HepG2 (cell line): ENCODE data around the gene FKBP14. TPM values are rescaled to one million over a fixed set of nuclear protein-coding genes. Genes with fewer than 3 reads are reported as not detected.
A peak's percentile ranks its signal among the peaks of the same experiment; 100 is the strongest.

Experiments used
- ARNTL ChIP-seq: sonication (generic); formaldehyde crosslinking; IDR thresholded peaks from 2 replicates; pipeline ENCODE4 v1.4.0; 2020; ENCODE audit warnings: mild to moderate bottlenecking, missing genetic modification reagents
- CREM ChIP-seq, 2 experiments: sonication (generic) in 1 of 2; formaldehyde crosslinking in 1 of 2; IDR thresholded peaks; 2 replicates each; pipeline versions ENCODE4 v1.4.0 to v1.6.1; 2016 to 2020; ENCODE audit warnings: antibody characterized with exemption in 1 of 2, mild to moderate bottlenecking in 1 of 2, missing genetic modification reagents in 1 of 2
- ETV5 ChIP-seq: IDR thresholded peaks from 2 replicates; pipeline ENCODE4 v1.6.1; 2018; ENCODE audit warnings: missing biosample characterization, missing genetic modification reagents, inconsistent platforms, borderline replicate concordance
- KDM5B ChIP-seq: sonication (generic); formaldehyde crosslinking; IDR thresholded peaks from 2 replicates; pipeline ENCODE4 v1.4.0; 2020; ENCODE audit warnings: missing genetic modification reagents, mild to moderate bottlenecking, borderline replicate concordance
- PTBP1 ChIP-seq: fragments of 200-400 bp; formaldehyde crosslinking; IDR thresholded peaks from 2 replicates; pipeline ENCODE4 v1.6.1; 2018; ENCODE audit warnings: low read length, low read depth; ENCODE audit not compliant: poor library complexity, severe bottlenecking
- RARG ChIP-seq: sonication (generic); formaldehyde crosslinking; IDR thresholded peaks from 2 replicates; pipeline ENCODE4 v1.4.0; 2020; ENCODE audit warnings: low read depth, mild to moderate bottlenecking, missing genetic modification reagents
- TRIM24 ChIP-seq: sonication (generic); formaldehyde crosslinking; IDR thresholded peaks from 2 replicates; pipeline ENCODE4 v1.8.0; 2022; ENCODE audit warnings: mild to moderate bottlenecking, missing genetic modification reagents
- ZBTB44 ChIP-seq: sonication (generic); formaldehyde crosslinking; IDR thresholded peaks from 2 replicates; pipeline ENCODE4 v1.4.0; 2020; ENCODE audit warnings: missing genetic modification reagents
- ZNF24 ChIP-seq: fragments of 450-650 bp; IDR thresholded peaks from 2 replicates; pipeline ENCODE4 v1.6.1; 2017; ENCODE audit warnings: antibody characterized with exemption, mild to moderate bottlenecking
- ZNF567 ChIP-seq: sonication (generic); formaldehyde crosslinking; IDR thresholded peaks from 2 replicates; pipeline ENCODE4 v1.8.1; 2023; ENCODE audit warnings: mild to moderate bottlenecking, missing genetic modification reagents, borderline replicate concordance
- ZNF678 ChIP-seq: sonication (generic); formaldehyde crosslinking; IDR thresholded peaks from 2 replicates; pipeline ENCODE4 v1.4.0; 2020; ENCODE audit warnings: mild to moderate bottlenecking, missing genetic modification reagents
- ZNF747 ChIP-seq: sonication (generic); formaldehyde crosslinking; IDR thresholded peaks from 2 replicates; pipeline ENCODE4 v1.8.1; 2023; ENCODE audit warnings: missing genetic modification reagents, mild to moderate bottlenecking, borderline replicate concordance
- polyA plus RNA-seq, 8 experiments: library from polyadenylated mRNA; depleted of rRNA in 3 of 8; stranded (reverse) in 7 of 8; unstranded in 1 of 8; fragments of >200 nt; fragmentation: Illumina TruSeq in 4 of 8; extraction: Trizol in 4 of 8; gene quantifications; 2 replicates each; pipeline versions ENCODE4 v1.2.1 to v1.2.3, GENCODE V29; 2011 to 2016; ENCODE audit warnings: low read depth in 4 of 8, missing spikeins in 1 of 8, mixed read lengths in 1 of 8; ENCODE audit not compliant: insufficient read depth in 1 of 8
- total RNA-seq, 5 experiments: library from RNA; depleted of rRNA; stranded (reverse); fragments of >200 nt; fragmentation: Illumina TruSeq; extraction: Trizol; gene quantifications; 2 replicates each; pipeline ENCODE4 v1.2.3, GENCODE V29; 2016; ENCODE audit warnings: low read depth in 1 of 5
- TF ChIP-seq, protein P1 (sequence below): sonication (generic); formaldehyde crosslinking; IDR thresholded peaks from one replicate; pipeline ENCODE4 v1.5.1; 2020; ENCODE audit warnings: mild to moderate bottlenecking, missing genetic modification reagents; ENCODE audit errors: not compliant biosample characterization
- TF ChIP-seq, protein P2 (sequence below): sonication (generic); formaldehyde crosslinking; IDR thresholded peaks from 2 replicates; pipeline ENCODE4 v1.8.0; 2022; ENCODE audit warnings: mild to moderate bottlenecking, missing genetic modification reagents, borderline replicate concordance
- TF ChIP-seq, protein P3 (sequence below): fragments of 450-650 bp; IDR thresholded peaks from 2 replicates; pipeline ENCODE4 v1.6.1; 2017

FKBP14 gene
- total and polyA plus RNA-seq, 2 of the 13 experiments (the other 11 are each of a cell fraction or from before 2014, with no cell fraction given) = 20.0 to 32.3 TPM

DNA sequence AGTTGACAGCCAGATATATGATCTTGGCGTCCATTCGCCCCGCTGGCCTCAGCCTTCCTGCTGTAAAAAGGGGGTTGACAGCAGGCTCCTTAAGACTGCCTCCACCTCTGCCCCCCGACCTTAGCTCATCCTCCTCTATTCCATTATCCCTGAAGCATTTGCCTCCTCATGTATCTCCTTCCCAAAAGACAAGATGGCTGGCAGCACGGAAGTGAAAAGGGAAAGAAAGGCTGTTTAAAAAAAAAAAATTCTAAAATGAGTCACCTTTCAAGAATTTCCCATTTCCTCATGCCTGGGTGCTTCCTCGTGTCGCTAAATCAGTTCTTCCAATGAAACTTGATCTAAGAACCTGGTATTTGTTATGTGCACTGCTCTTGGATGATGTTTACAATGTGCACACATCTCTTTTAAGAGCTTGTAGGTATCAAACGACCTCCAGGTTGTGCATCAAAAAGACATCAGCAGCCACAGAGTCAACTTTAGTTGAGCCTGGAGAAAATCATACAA lies 38.6 kb downstream of the FKBP14 start (continued):
- TF ChIP-seq ZBTB44 (CRISPR knock-in tag) (no peak), KDM5B (no peak), PTBP1 (no peak), ZNF678 (CRISPR knock-in tag) (no peak), TRIM24 (CRISPR knock-in tag) (no peak), ARNTL (CRISPR knock-in tag) (0 out of 2 replicates have a peak, but pooled peaks have one; percentile 13), ETV5 (CRISPR knock-in tag) (peak; percentile 46; the same call in 1 of the 2 replicates), CREM (IDR thresholded peaks at IDR 0.05) (0 out of 2 replicates have a peak, but pooled peaks have one; percentile 21), CREM (CRISPR knock-in tag; IDR thresholded peaks at IDR 0.05) (no peak), RARG (CRISPR knock-in tag) (no peak), ZNF24 (peak; percentile 82; the same call in 1 of the 2 replicates), ZNF567 (CRISPR knock-in tag) (no peak), ZNF747 (CRISPR knock-in tag) (no peak)
- TF ChIP-seq, protein P1, sequence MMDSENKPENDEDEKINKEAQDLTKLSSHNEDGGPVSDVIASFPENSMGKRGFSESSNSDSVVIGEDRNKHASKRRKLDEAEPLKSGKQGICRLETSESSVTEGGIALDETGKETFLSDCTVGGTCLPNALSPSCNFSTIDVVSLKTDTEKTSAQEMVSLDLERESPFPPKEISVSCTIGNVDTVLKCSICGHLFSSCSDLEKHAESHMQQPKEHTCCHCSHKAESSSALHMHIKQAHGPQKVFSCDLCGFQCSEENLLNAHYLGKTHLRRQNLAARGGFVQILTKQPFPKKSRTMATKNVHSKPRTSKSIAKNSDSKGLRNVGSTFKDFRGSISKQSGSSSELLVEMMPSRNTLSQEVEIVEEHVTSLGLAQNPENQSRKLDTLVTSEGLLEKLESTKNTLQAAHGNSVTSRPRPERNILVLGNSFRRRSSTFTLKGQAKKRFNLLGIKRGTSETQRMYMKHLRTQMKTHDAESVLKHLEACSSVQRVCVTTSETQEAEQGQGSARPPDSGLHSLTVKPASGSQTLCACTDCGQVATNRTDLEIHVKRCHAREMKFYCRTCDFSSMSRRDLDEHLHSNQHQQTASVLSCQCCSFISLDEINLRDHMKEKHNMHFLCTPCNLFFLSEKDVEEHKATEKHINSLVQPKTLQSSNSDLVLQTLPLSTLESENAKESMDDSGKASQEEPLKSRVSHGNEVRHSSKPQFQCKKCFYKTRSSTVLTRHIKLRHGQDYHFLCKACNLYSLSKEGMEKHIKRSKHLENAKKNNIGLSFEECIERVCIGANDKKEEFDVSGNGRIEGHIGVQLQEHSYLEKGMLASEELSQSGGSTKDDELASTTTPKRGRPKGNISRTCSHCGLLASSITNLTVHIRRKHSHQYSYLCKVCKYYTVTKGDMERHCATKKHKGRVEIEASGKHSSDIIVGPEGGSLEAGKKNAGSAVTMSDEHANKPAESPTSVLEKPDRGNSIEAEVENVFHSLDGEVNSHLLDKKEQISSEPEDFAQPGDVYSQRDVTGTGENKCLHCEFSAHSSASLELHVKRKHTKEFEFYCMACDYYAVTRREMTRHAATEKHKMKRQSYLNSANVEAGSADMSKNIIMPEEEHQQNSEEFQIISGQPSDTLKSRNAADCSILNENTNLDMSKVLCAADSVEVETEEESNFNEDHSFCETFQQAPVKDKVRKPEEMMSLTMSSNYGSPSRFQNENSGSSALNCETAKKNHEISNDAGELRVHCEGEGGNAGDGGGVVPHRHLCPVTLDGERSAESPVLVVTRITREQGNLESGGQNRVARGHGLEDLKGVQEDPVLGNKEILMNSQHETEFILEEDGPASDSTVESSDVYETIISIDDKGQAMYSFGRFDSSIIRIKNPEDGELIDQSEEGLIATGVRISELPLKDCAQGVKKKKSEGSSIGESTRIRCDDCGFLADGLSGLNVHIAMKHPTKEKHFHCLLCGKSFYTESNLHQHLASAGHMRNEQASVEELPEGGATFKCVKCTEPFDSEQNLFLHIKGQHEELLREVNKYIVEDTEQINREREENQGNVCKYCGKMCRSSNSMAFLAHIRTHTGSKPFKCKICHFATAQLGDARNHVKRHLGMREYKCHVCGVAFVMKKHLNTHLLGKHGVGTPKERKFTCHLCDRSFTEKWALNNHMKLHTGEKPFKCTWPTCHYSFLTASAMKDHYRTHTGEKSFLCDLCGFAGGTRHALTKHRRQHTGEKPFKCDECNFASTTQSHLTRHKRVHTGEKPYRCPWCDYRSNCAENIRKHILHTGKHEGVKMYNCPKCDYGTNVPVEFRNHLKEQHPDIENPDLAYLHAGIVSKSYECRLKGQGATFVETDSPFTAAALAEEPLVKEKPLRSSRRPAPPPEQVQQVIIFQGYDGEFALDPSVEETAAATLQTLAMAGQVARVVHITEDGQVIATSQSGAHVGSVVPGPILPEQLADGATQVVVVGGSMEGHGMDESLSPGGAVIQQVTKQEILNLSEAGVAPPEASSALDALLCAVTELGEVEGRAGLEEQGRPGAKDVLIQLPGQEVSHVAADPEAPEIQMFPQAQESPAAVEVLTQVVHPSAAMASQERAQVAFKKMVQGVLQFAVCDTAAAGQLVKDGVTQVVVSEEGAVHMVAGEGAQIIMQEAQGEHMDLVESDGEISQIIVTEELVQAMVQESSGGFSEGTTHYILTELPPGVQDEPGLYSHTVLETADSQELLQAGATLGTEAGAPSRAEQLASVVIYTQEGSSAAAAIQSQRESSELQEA (CRISPR knock-in tag) = no peak
- TF ChIP-seq, protein P2, sequence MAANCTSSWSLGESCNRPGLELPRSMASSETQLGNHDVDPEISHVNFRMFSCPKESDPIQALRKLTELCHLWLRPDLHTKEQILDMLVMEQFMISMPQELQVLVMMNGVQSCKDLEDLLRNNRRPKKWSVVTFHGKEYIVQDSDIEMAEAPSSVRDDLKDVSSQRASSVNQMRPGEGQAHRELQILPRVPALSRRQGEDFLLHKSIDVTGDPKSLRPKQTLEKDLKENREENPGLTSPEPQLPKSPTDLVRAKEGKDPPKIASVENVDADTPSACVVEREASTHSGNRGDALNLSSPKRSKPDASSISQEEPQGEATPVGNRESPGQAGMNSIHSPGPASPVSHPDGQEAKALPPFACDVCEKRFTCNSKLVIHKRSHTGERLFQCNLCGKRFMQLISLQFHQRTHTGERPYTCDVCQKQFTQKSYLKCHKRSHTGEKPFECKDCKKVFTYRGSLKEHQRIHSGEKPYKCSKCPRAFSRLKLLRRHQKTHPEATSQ (CRISPR knock-in tag) = no peak
- TF ChIP-seq, protein P3, sequence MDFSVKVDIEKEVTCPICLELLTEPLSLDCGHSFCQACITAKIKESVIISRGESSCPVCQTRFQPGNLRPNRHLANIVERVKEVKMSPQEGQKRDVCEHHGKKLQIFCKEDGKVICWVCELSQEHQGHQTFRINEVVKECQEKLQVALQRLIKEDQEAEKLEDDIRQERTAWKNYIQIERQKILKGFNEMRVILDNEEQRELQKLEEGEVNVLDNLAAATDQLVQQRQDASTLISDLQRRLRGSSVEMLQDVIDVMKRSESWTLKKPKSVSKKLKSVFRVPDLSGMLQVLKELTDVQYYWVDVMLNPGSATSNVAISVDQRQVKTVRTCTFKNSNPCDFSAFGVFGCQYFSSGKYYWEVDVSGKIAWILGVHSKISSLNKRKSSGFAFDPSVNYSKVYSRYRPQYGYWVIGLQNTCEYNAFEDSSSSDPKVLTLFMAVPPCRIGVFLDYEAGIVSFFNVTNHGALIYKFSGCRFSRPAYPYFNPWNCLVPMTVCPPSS = no peak
